ENCODE results near the gene KRTAP10-3. TPM values are rescaled to one million over a fixed set of nuclear protein-coding genes. Genes with fewer than 3 reads are reported as not detected.
A peak's percentile ranks its signal among the peaks of the same experiment; 100 is the strongest.

The KRTAP10-3 gene
- total RNA-seq, 1 donor from 2014 or later = not detected

DNA sequence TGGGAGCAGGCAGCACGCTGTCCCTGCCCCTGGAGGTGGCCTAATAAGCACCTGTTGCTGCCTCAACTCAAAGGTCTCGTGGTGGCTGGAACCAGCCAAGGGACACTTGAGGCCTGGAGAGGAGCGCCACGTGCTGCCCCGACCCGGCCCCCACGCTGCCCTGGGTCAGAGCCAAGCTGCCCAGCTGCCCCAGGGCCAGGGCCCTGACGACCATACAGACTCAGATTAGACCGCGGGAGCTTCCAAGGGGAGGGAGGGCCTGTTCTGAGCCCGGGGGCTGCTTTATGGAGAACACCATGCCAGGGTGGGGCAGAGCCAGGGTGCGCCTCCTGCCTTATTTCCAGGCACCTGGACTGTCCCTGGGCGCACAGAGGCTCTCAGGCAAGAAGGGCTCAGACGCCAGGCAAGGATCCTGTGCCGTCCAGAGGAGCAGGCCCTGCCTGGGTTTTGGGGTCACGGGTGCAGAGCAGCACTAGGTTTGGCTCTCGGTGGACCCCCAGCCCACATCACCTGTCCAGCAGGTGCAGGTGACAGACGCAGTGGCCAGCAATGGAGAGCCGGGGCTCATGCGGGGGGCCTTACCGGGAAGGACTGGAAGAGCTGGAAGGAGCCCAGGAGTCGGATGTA, 37.2 kb downstream of the KRTAP10-3 start:
- peak; percentile 86 for DNase-seq (ENCODE audit: low spot score)
- Mint-ChIP-seq H3K36me3 (ENCODE audit: low read depth) (no peaks in the 10 kb centered on the region), H3K9me3 (ENCODE audit: low read depth) (no peaks in the 10 kb centered on the region), H3K27me3 (ENCODE audit: low read depth) (peaks cover 3% of the 10 kb centered on the region), H3K27ac (ENCODE audit: unreplicated experiment) (no peak overlapping the region), H3K4me3 (ENCODE audit: unreplicated experiment) (no peak overlapping the region), H3K4me1 (ENCODE audit: low read depth) (peaks cover 7% of the 10 kb centered on the region)
- TF ChIP-seq, protein P1, sequence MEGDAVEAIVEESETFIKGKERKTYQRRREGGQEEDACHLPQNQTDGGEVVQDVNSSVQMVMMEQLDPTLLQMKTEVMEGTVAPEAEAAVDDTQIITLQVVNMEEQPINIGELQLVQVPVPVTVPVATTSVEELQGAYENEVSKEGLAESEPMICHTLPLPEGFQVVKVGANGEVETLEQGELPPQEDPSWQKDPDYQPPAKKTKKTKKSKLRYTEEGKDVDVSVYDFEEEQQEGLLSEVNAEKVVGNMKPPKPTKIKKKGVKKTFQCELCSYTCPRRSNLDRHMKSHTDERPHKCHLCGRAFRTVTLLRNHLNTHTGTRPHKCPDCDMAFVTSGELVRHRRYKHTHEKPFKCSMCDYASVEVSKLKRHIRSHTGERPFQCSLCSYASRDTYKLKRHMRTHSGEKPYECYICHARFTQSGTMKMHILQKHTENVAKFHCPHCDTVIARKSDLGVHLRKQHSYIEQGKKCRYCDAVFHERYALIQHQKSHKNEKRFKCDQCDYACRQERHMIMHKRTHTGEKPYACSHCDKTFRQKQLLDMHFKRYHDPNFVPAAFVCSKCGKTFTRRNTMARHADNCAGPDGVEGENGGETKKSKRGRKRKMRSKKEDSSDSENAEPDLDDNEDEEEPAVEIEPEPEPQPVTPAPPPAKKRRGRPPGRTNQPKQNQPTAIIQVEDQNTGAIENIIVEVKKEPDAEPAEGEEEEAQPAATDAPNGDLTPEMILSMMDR (IDR thresholded peaks at IDR 0.05) = no peak

DNA sequence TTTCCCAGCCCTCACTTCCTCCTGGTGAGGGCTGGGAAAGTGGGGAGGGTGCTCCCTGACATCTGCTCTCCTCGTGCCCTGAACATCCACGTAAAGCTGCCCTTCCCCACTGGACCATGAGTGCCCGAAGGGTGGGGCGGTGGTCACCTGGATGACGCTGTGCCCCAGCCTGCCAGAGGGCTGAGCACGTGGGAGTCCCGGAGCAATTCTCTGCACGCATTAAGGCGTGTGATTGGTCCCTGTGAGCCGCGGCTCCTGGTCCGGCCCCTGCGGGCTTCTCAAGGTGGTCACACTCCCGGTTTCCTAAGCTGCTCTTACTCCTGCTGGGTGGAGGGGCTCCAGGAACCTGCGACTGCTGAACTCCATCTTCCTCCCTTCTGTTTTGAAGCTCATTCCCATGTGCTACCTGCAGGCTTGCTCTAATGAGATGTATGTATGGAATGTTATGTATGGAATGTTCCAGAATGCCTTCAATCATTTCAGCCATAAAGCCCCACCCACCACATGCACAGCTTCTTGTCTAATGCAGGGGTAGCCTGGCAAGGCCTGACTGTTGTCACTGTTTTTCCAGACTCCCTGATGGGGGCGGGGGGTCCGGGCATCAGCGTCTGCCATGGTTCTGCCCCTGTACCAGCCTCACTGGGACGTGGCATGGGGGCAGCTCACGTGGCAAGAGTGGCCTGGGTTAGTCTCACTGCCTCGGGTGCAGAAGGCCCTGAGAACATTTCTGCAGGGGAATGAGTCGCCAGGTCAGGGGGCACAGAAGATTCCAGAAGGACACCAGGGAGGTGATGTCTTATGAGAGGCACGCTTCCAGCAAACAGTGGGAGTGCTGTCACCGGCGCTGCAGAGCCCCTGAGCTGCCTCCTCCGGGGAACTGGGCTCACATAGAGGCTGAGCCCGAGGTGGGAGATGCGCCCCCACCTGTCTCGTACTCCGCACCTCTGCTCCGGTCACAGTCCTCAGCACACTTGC, 38.0 kb downstream of the KRTAP10-3 start:
- H3K4me1 Mint-ChIP-seq (ENCODE audit: low read depth) = peaks cover 7% of the 10 kb centered on the region
- H3K4me3 Mint-ChIP-seq (ENCODE audit: unreplicated experiment) = no peak overlapping the region
- H3K27ac Mint-ChIP-seq (ENCODE audit: unreplicated experiment) = no peak overlapping the region
- TF ChIP-seq, protein P1 (IDR thresholded peaks at IDR 0.05) = no peak
- no peaks in the 10 kb centered on the region for H3K9me3 Mint-ChIP-seq (ENCODE audit: low read depth)
- DNase-seq (ENCODE audit: low spot score) = peak; percentile 78
- H3K27me3 Mint-ChIP-seq (ENCODE audit: low read depth) = peaks cover 3% of the 10 kb centered on the region
- no peaks in the 10 kb centered on the region for H3K36me3 Mint-ChIP-seq (ENCODE audit: low read depth)

DNA sequence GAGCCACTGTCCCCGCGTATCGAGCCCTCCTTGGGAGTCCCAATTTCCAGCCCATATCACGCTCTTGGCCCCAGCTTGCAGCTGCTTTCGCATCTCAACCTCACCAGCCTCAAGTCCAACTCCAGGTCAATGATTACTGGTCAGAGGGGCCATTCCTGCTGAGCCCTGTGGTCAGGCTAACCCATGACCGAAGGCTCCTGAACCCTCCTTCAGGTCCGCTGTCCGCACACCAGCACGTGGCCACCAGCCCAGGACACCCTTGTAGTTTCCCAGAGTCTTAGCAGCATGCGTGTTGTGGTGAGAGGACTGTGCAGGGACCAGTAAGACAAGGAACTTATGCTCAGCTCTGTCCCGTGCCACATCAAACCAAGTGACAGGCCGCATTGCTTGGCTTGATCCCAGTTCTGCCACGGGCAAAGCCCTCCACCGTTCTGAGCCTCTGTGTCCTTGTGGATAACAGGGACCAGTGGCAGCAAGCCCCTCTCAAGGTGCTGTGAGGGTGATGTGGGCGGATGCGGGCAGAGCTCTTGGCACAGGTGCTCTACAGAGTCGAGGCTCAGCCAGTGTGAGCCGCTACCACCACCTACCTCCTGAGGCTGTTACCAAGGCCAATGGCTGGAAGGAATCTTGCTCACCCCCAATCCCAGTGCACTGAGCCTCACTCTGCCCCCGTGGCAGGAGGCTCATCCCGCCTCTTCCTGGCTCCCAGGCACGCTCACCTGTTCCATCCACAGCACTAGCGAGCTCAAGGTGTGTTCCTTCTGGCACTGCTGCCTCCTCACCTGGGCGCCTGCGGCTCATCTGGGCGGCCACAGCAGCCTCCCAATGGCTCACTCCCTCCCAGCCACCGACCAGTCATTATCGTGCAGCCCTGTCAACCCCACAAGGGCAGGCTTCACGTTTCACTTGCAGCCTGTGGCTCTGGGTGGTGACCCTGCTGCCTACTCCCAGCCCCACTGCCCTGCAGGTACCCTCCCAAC, 39.0 kb downstream of the KRTAP10-3 start:
- TF ChIP-seq, protein P1 (IDR thresholded peaks at IDR 0.05) = no peak
- Mint-ChIP-seq H3K9me3 (ENCODE audit: low read depth) (no peaks in the 10 kb centered on the region), H3K36me3 (ENCODE audit: low read depth) (no peaks in the 10 kb centered on the region), H3K27ac (ENCODE audit: unreplicated experiment) (no peak overlapping the region), H3K27me3 (ENCODE audit: low read depth) (peaks cover 6% of the 10 kb centered on the region), H3K4me3 (ENCODE audit: unreplicated experiment) (no peak overlapping the region), H3K4me1 (ENCODE audit: low read depth) (peaks cover 7% of the 10 kb centered on the region)
- peak; percentile 78 for DNase-seq (ENCODE audit: low spot score)

DNA sequence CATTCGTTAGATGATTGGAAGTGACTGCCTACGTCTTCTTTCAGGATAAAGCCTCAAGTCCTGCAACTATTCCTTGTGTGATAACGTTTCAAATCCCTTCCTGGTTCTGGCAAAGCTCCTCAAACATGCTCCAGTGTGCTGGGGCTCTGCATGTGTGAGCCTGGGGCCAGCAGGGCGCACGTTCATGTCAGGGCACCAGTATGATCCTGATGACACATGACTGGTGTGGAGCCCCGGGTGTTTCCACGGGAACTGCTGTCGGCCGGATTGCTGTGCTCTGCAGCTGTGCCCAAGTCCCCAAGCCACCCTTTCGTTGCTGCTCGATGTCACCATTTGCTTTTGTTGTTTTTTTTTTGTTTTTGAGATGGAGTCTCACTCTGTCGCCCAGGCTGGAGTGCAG, 39.9 kb downstream of the KRTAP10-3 start:
- no peak overlapping the region for H3K27ac Mint-ChIP-seq (ENCODE audit: unreplicated experiment)
- TF ChIP-seq, protein P1 (IDR thresholded peaks at IDR 0.05) = no peak
- no peaks in the 10 kb centered on the region for H3K36me3 Mint-ChIP-seq (ENCODE audit: low read depth)
- peaks cover 6% of the 10 kb centered on the region for H3K27me3 Mint-ChIP-seq (ENCODE audit: low read depth)
- H3K4me3 Mint-ChIP-seq (ENCODE audit: unreplicated experiment) = no peak overlapping the region
- DNase-seq (ENCODE audit: low spot score) = peak; percentile 50
- H3K9me3 Mint-ChIP-seq (ENCODE audit: low read depth) = no peaks in the 10 kb centered on the region
- H3K4me1 Mint-ChIP-seq (ENCODE audit: low read depth) = peaks cover 7% of the 10 kb centered on the region
